SJCRH30 (cell line): ENCODE results near the gene ELMO1. TPM values are rescaled to one million over a fixed set of nuclear protein-coding genes. Genes with fewer than 3 reads are reported as not detected.

Experiments
- DNase-seq, 2 experiments: peaks; one replicate each; pipeline ENCODE4 v3.0.0-alpha.2; 2015 to 2020
- H3K27ac ChIP-seq: fragments of 250-450 bp; sonication (Bioruptor Pico); 2 replicates; pipeline ENCODE4 v1.5.1; 2020; ENCODE audit warnings: mild to moderate bottlenecking, moderate library complexity
- H3K27me3 ChIP-seq: fragments of 250-450 bp; sonication (Bioruptor Pico); 2 replicates; pipeline ENCODE4 v1.5.1; 2020; ENCODE audit warnings: mild to moderate bottlenecking, moderate library complexity
- H3K36me3 ChIP-seq: fragments of 250-450 bp; sonication (Bioruptor Pico); 2 replicates; pipeline ENCODE4 v1.5.1; 2020; ENCODE audit warnings: mild to moderate bottlenecking, moderate library complexity
- H3K4me1 ChIP-seq: fragments of 250-450 bp; sonication (Bioruptor Pico); 2 replicates; pipeline ENCODE4 v1.5.1; 2020; ENCODE audit warnings: mild to moderate bottlenecking, moderate library complexity
- H3K4me3 ChIP-seq: fragments of 250-450 bp; sonication (Bioruptor Pico); 2 replicates; pipeline ENCODE4 v1.5.1; 2020; ENCODE audit warnings: mild to moderate bottlenecking, moderate library complexity
- H3K9me3 ChIP-seq: fragments of 250-450 bp; sonication (Bioruptor Pico); replicated peaks from 2 replicates; pipeline ENCODE4 v1.5.1; 2020; ENCODE audit warnings: mild to moderate bottlenecking, moderate library complexity
- total RNA-seq: library from RNA; depleted of rRNA; stranded (reverse); fragments of >200 nt; shearing (Covaris generic); gene quantifications from 2 replicates; pipeline ENCODE4 v1.2.3, GENCODE V29; 2014

Gene ELMO1
- total RNA-seq, 1 experiment from 2014 or later: 67.2 TPM

DNA sequence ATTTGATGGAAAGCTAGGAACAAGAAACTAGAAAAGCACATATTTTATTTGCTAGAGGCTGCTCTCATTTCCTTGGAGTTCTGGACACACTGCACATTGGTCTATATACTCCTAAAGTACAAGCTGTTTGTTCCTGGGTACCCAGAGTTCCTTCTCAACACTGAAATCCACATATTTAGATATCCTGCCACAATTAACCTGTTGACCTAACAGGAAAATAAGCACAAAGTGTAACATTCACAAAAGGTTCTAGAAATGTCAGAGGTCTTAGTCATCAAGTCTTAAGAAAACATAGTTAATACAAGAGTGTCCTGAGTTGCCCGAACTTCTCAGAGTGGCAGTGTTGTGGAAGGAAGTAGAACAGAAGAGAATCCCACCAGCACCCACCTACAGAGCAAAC, 115.6 kb downstream of the ELMO1 start:
- no peak for DNase-seq
- Histone ChIP-seq H3K27ac (no peak overlapping the region), H3K9me3 (no peaks in the 10 kb centered on the region; the same call in 1 of the 2 replicates), H3K27me3 (no peaks in the 10 kb centered on the region), H3K4me1 (no peaks in the 10 kb centered on the region), H3K36me3 (peaks cover 15% of the 10 kb centered on the region), H3K4me3 (no peak overlapping the region)

DNA sequence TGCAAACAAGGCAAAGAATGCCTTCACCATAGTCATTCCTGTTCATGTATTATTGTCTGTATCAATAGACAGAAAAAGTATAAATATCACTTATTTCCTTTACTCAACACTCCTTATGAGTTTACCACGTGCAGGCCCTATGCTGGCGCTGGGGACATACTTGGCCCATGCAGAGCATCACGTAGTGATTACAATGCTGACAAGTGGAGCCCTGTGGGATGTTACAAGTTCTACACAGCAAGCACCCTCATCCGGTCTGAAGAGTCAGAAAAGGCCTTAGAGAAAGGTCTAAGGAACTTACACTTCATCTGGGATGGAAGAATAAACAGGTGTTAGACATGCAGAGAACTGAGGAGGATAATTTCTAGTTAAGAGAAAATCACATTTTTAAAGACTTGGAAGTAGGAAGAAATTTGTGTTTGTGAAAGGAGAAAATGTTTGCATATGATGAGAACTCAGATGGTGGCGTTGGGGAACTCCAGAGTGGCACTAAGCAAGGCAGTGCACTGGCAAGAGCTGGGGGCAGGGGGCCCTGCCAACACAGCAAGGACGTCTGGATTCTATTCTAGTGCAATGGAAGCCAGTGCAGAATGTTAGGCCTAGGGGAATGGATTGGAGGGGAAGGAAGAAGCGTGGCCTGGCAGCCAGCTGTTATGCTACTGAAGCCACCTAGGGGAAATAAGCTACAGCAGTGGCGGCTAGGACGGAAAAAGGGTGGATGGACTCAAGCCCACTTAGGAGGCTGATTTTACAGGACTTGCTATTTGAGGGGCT, 116.2 kb downstream of the ELMO1 start:
- Histone ChIP-seq H3K27ac (no peak overlapping the region), H3K36me3 (peaks cover 15% of the 10 kb centered on the region), H3K27me3 (no peaks in the 10 kb centered on the region), H3K4me3 (no peak overlapping the region), H3K4me1 (no peaks in the 10 kb centered on the region), H3K9me3 (no peaks in the 10 kb centered on the region; the same call in 1 of the 2 replicates)
- DNase-seq: no peak

DNA sequence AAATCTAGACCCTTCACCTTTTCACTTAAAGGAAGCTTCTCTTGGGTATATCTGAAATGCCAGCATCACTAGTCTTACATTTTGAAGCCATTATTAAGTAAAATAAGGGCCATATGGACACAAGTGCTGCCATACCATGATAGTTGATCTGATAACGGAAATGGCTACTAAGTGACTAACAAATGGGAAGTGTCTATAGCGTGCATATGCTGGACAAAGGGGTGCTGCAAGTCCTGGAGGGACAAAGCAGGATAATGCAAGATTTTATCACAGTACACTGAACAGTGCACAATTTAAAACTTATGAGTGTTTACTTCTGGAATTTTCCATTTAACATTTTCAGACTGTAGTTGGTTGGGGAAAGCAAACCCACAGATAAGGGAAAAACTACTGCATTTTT, 117.9 kb downstream of the ELMO1 start:
- no peak overlapping the region for H3K27ac ChIP-seq
- H3K4me1 ChIP-seq: no peaks in the 10 kb centered on the region
- H3K9me3 ChIP-seq: no peaks in the 10 kb centered on the region; the same call in 1 of the 2 replicates

DNA sequence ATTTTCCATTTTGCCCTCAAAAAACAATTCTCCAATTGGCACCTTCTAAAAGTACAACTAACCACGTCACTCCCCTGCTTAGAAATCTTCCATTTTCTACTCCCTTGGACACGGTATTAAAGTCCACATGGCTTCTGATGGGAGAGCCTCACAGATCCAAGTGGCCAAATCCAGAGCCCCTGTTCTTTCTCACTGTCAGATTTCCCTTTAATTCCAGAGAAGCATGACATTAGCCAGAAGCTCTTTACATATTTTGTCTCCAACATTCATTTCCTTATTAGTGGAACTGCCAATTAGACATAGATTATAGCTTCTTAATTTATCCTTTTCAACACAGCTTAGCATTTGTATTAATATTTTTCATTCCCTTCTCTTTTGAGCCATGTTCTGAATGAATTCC, 118.7 kb downstream of the ELMO1 start:
- H3K27me3 ChIP-seq: no peaks in the 10 kb centered on the region
- H3K27ac ChIP-seq: no peak overlapping the region
- H3K9me3 ChIP-seq: no peaks in the 10 kb centered on the region; the same call in 1 of the 2 replicates
- H3K36me3 ChIP-seq: peaks cover 15% of the 10 kb centered on the region
- no peak overlapping the region for H3K4me3 ChIP-seq
- H3K4me1 ChIP-seq: no peaks in the 10 kb centered on the region
- no peak for DNase-seq

More for the DNA sequence above, 117.9 kb downstream of the ELMO1 start:
- no peaks in the 10 kb centered on the region for H3K27me3 ChIP-seq
- DNase-seq: no peak
- H3K4me3 ChIP-seq: no peak overlapping the region
- peaks cover 15% of the 10 kb centered on the region for H3K36me3 ChIP-seq

DNA sequence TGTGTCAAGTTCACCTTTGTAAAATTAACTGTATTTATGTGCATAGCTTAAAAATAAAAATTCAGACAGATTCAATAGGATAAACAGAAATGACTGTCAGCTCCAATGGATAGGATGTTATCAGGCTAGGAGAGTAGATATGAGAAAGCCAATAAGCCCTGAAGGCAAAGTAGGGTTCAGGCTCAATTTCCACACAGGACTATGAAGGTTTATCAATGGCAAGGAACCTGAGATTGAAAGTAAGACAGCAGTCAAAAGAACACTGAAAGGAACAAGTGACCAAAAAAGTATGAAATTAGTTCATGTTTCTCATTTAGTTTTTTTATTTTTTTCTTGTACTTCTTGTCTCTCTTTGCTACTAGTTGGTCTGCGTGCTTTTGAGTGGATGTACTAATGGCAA, 121.4 kb downstream of the ELMO1 start:
- Histone ChIP-seq H3K27ac (no peak overlapping the region), H3K4me1 (peaks cover 25% of the 10 kb centered on the region), H3K36me3 (peaks cover 13% of the 10 kb centered on the region), H3K27me3 (no peaks in the 10 kb centered on the region), H3K9me3 (no peaks in the 10 kb centered on the region; the same call in 1 of the 2 replicates), H3K4me3 (no peak overlapping the region)
- no peak for DNase-seq

DNA sequence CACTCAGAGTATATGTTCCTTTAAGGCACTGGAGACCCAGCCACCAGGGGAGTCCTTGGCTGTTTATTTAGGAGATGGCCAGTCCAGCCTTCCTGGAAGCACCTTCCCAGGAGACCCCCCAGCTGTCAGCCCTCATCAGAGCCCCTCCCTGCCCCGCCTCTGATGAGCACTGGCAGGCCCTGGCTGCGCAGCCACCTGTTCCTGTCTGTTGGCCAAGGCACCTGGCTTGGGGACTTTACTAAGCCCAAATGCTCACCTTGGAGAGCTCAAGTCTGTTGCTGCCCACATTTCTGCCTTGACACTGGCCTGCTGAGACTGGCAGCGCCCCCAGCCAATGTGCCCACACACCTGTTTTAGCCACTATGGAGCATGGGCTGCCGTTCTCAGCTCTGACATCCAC, 124.7 kb downstream of the ELMO1 start:
- H3K4me3 ChIP-seq: no peak overlapping the region
- H3K9me3 ChIP-seq: no peaks in the 10 kb centered on the region
- H3K36me3 ChIP-seq: no peaks in the 10 kb centered on the region
- H3K4me1 ChIP-seq: peaks cover 45% of the 10 kb centered on the region
- peak; percentile 96 to 97 for DNase-seq
- peak overlapping the region; percentile 68 for H3K27ac ChIP-seq
- H3K27me3 ChIP-seq: no peaks in the 10 kb centered on the region

DNA sequence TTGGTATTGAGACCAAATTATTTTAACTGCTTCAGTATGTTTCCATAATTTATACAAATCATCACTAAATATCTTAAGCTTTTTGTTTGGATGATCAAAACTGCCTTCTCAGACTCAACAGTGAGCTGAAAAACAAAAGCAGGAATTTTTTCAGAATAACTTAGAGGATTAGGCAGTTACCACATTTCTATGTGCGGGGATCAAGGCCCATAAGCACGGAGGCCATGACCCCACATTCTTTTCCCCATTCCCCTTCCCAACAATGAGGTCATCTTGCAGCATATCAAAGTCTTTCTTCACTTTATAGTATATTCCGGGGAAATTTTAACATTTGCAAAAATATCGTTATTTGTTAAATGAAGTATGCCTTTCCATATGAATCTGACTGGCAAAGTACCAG, 125.8 kb downstream of the ELMO1 start:
- no peak overlapping the region for H3K4me3 ChIP-seq
- no peaks in the 10 kb centered on the region for H3K27me3 ChIP-seq
- peaks cover 51% of the 10 kb centered on the region for H3K4me1 ChIP-seq
- H3K9me3 ChIP-seq: no peaks in the 10 kb centered on the region
- H3K27ac ChIP-seq: peak overlapping the region; percentile 68
- no peaks in the 10 kb centered on the region for H3K36me3 ChIP-seq
- DNase-seq: peak; percentile 50 to 66

DNA sequence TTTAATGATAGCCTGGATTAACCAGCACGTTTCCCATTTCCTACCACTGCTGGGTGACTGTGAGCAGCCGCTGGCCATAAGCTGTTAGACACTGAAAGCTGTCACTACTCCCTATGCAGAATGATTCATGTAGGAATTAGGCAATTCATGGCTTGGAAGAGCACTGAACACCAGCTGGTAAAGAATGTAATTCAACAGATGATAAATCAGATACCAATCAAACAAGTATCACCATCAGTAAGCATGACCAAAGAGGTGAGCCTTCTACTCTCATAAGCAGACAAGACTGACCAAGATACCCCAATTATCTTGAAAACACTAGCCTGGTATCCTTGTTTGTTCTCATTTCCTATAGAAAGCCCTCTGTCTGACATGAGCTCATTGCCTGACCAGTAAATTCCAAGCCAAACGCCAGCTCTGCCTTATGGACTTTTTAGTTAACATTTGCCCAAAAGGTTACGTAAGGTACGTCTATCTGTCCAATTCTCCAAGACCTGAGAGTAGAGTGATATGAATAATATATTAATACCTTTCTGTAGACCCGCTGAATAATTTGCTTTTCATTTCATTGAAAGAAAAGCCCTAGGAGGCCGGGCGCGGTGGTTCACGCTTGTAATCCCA, 127.7 kb downstream of the ELMO1 start:
- Histone ChIP-seq H3K36me3 (no peaks in the 10 kb centered on the region), H3K27me3 (no peaks in the 10 kb centered on the region)
- peak; percentile 48 to 70 for DNase-seq

DNA sequence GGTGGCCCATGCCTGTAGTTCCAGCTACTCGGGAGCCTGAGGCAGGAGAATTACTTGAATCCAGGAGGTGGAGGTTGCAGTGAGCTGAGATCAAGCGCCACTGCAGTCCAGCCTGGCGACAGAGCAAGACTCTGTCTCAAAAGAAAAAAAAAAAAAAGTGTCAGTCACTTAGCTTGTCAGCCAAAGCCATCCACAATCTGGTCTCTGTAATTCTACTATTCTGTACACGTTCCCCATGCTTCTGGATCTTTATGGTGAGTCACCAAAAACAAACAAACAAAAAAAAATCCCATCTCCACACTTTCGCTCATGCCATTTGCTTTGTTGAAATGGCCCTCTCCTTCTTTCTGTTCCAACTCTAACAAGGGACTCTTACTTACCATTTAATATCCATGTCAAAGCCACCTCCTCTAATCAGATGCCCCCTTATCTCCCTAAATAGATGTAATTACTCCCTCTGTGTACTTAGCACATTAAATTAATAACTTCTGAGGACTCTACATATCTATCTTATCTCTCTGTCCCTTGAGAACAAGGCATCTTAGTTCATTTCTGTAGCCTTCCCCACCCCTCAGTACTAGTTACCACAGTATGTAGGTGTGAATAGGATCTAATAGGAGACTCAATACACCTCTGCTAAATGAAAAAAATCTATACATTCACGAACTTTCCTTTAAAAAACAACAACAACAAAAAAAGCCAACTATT, 128.4 kb downstream of the ELMO1 start:
- H3K4me3 ChIP-seq: no peak overlapping the region
- H3K9me3 ChIP-seq: no peaks in the 10 kb centered on the region
- peak; percentile 34 to 70 for DNase-seq
- H3K27ac ChIP-seq: peak overlapping the region; percentile 73
- no peaks in the 10 kb centered on the region for H3K27me3 ChIP-seq
- H3K4me1 ChIP-seq: peaks cover 68% of the 10 kb centered on the region
- H3K36me3 ChIP-seq: no peaks in the 10 kb centered on the region

More for the DNA sequence above, 127.7 kb downstream of the ELMO1 start:
- peak overlapping the region; percentile 73 for H3K27ac ChIP-seq
- peaks cover 63% of the 10 kb centered on the region for H3K4me1 ChIP-seq
- H3K9me3 ChIP-seq: no peaks in the 10 kb centered on the region
- no peak overlapping the region for H3K4me3 ChIP-seq

DNA sequence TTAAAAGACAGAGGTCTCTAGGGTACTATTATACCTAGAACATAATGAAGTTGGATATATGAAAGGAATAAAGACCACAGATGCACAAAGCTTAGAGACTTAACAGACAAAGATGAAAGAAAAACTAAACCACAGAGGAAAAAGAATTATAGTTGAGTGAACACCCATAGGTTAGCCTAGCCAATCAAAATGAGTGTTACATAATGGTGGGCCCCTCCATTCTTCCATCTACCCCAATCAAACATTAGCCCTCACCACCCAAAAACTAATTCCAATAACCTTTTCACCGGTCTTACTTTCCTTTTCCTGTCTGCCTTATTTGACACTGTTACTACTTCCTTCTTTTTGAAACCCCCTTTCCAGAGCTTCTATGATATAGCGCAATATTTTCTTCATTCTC, 130.1 kb downstream of the ELMO1 start:
- DNase-seq: no peak
- H3K36me3 ChIP-seq: peaks cover 8% of the 10 kb centered on the region; the same call in 1 of the 2 replicates
- peaks cover 60% of the 10 kb centered on the region for H3K4me1 ChIP-seq
- no peaks in the 10 kb centered on the region for H3K9me3 ChIP-seq
- no peak overlapping the region for H3K4me3 ChIP-seq
- H3K27me3 ChIP-seq: no peaks in the 10 kb centered on the region
- H3K27ac ChIP-seq: no peak overlapping the region

DNA sequence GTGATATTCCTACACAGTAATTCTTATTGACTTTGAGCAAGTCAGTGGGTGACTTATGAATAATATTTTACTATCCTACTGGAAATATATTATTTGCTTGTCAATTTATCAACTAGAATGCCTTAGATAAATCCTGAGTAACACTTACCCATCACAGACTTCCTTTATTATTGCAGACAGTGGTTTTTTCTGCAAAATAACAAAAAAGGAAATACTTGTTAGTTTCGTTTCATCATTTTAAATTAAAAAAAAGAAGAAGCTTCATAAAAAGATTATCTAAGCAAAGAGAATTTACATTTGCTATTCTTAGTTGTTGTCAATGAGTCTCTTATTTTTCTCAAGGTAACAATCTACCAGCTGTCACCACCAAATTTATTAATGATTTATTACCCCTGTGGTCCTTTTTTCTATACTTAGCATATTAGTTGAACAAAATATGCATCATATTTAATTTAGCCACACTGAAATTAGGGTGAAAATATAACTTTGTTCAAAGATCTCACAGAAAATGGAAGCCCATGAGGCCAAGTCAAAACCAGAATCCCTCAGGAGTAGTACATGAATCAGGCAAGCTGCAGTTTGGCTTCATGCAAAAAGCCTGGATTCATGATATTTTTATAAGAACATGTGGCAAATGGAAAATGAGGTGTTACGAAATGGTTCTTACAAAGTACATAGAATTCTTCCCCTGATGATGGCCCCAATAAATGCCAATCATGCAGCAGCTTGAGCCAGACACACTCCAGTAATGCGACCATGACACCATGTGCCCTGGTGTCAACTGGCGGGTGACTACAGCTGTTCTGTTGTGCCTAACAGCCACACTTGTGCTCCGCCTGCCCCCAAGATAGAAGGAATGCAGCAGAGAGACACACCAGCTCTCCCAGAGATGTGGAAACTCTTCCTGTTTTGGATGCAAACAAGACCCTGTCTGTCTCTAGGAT, 132.6 kb downstream of the ELMO1 start:
- peak; percentile 66 to 68 for DNase-seq
- Histone ChIP-seq H3K36me3 (peaks cover 10% of the 10 kb centered on the region; the same call in 1 of the 2 replicates), H3K9me3 (no peaks in the 10 kb centered on the region), H3K4me3 (no peak overlapping the region), H3K27ac (peak overlapping the region; percentile 21), H3K4me1 (peaks cover 64% of the 10 kb centered on the region), H3K27me3 (no peaks in the 10 kb centered on the region)

DNA sequence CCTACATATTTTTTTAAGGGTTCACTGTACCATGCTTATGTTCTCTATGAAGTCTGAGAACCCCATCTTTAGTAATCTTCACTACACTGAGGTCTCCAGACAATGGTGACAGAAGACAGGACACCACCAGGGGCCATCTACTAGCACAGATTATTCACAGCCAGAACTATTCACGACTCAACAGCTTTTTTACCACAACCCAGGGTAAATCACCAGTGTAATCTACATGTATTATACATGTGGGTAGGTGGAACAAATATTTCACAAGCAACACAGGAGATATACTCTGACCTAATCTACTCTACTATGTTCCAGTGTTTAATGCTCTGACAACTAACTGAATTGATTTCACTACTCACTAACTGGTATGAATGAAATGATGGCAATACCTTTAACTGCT, 136.1 kb downstream of the ELMO1 start:
- Histone ChIP-seq H3K27me3 (no peaks in the 10 kb centered on the region), H3K4me1 (peaks cover 51% of the 10 kb centered on the region)

DNA sequence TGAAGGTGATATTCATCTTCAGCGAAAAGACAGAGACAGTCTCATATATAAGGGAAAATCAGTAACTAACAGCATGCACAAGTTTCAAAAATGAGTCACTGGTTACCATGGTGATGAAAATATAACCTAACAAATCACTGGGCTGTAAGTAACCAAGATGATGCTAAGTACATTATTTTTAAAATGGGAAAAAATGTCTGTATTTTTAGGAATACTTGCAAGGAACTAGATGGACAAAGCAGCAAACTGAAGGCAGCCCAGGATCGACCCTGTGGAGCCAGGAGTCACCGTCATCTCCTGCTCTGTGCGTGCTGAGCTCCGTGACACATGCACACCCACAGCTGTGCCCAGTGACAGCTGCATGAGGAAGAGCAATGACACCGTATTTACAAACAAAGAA, 137.3 kb downstream of the ELMO1 start:
- Histone ChIP-seq H3K27me3 (no peaks in the 10 kb centered on the region), H3K9me3 (no peaks in the 10 kb centered on the region), H3K4me3 (no peak overlapping the region), H3K4me1 (peaks cover 44% of the 10 kb centered on the region), H3K36me3 (peaks cover 28% of the 10 kb centered on the region), H3K27ac (peak overlapping the region; percentile 75)
- peak; percentile 82 to 89 for DNase-seq

More for the DNA sequence above, 136.1 kb downstream of the ELMO1 start:
- Histone ChIP-seq H3K4me3 (no peak overlapping the region), H3K36me3 (peaks cover 23% of the 10 kb centered on the region), H3K27ac (peak overlapping the region; percentile 75), H3K9me3 (no peaks in the 10 kb centered on the region)
- peak in 1 of 2 experiments; percentile 19 for DNase-seq
